H1 (cell line): ENCODE results near the gene ABCC6. TPM values are rescaled to one million over a fixed set of nuclear protein-coding genes. Genes with fewer than 3 reads are reported as not detected.

Experiments
- CTCF ChIA-PET: fragments of 300-600 bp; sonication (Branson Sonifier 250); formaldehyde crosslinking; loops from one replicate; lab custom pipeline; 2021; ENCODE audit not compliant: partially characterized antibody; lab: Charles Lee
- POLR2A ChIA-PET: fragments of 300-600 bp; sonication (Branson Sonifier 250); formaldehyde crosslinking; loops from one replicate; lab custom pipeline; 2021; ENCODE audit warnings: inconsistent platforms; ENCODE audit not compliant: partially characterized antibody; lab: Charles Lee
- DNase-seq, 2 experiments: peaks; one replicate each; pipeline versions ENCODE4 v3.0.0 to v3.0.0-alpha.2; 2010 to 2022; ENCODE audit warnings: low spot score in 2 of 2, low read depth in 1 of 2, mixed read lengths in 1 of 2
- FAIRE-seq: peaks from 2 replicates; lab custom pipeline; 2011; peaks lifted over from hg19 to GRCh38; lab: Jason Lieb, UNC
- H2AFZ ChIP-seq: 2 replicates; pipeline ENCODE4 v1.8.1; 2012; ENCODE audit warnings: low read length, inconsistent platforms
- H2AK5ac ChIP-seq: 2 replicates; pipeline ENCODE4 v1.6.1; 2013; ENCODE audit warnings: low read depth, low read length
- H2BK120ac ChIP-seq: replicated peaks from 2 replicates; pipeline ENCODE3; 2013; ENCODE audit warnings: low read depth, low read length, inconsistent platforms
- H2BK12ac ChIP-seq: 2 replicates; pipeline ENCODE4 v1.6.1; 2013; ENCODE audit warnings: low read depth, low read length
- H2BK15ac ChIP-seq: 2 replicates; pipeline ENCODE4 v1.6.1; 2013; ENCODE audit warnings: low read length
- H2BK20ac ChIP-seq: 2 replicates; pipeline ENCODE4 v1.6.1; 2013; ENCODE audit warnings: low read length
- H2BK5ac ChIP-seq: 2 replicates; pipeline ENCODE4 v1.6.1; 2013; ENCODE audit warnings: low read depth, low read length
- H3K14ac ChIP-seq: 2 replicates; pipeline ENCODE4 v1.6.1; 2013; ENCODE audit warnings: inconsistent platforms; ENCODE audit not compliant: insufficient read length
- H3K18ac ChIP-seq: 2 replicates; pipeline ENCODE4 v1.6.1; 2013; ENCODE audit warnings: low read length; ENCODE audit errors: extremely low read depth
- H3K23ac ChIP-seq: 2 replicates; pipeline ENCODE4 v1.6.1; 2013; ENCODE audit warnings: inconsistent platforms; ENCODE audit not compliant: insufficient read length
- H3K23me2 ChIP-seq: 2 replicates; pipeline ENCODE4 v1.6.1; 2013; ENCODE audit warnings: low read depth, low read length
- H3K27ac ChIP-seq: 2 replicates; pipeline ENCODE4 v1.6.1; 2011; ENCODE audit warnings: low read depth, low read length, inconsistent platforms
- H3K27me3 ChIP-seq, 4 experiments: replicated peaks in 1 of 4; 1 replicate in 1 of 4; 2 replicates in 3 of 4; pipeline versions ENCODE4 v1.6.1 to v1.8.1; 2011 to 2013; ENCODE audit warnings: low read length in 3 of 4, mild to moderate bottlenecking in 3 of 4, inconsistent platforms in 2 of 4, mixed read lengths in 2 of 4, moderate library complexity in 1 of 4; ENCODE audit not compliant: control insufficient read depth in 3 of 4, insufficient read depth in 3 of 4; ENCODE audit errors: extremely low read depth in 1 of 4
- H3K36me3 ChIP-seq, 4 experiments: 2 replicates each; pipeline versions ENCODE4 v1.6.1 to v1.8.1; 2011 to 2013; ENCODE audit warnings: mild to moderate bottlenecking in 4 of 4, low read length in 3 of 4, moderate library complexity in 2 of 4, control low read depth in 1 of 4, inconsistent platforms in 1 of 4; ENCODE audit not compliant: insufficient read depth in 4 of 4, control insufficient read depth in 2 of 4
- H3K4ac ChIP-seq: replicated peaks from 2 replicates; pipeline ENCODE3; 2013; ENCODE audit warnings: low read length, low read depth, mixed read lengths, inconsistent platforms; ENCODE audit not compliant: insufficient read length
- H3K4me1 ChIP-seq, 4 experiments: replicated peaks in 1 of 4; 1 replicate in 1 of 4; 2 replicates in 3 of 4; pipeline versions ENCODE4 v1.6.1 to v1.8.1; 2011 to 2013; ENCODE audit warnings: low read length in 3 of 4, inconsistent platforms in 2 of 4, mixed read lengths in 1 of 4; ENCODE audit not compliant: insufficient read depth in 4 of 4, control insufficient read depth in 3 of 4
- H3K4me2 ChIP-seq, 2 experiments: 2 replicates each; pipeline versions ENCODE4 v1.6.1 to v1.8.1; 2011 to 2013; ENCODE audit warnings: low read depth in 2 of 2, low read length in 2 of 2, control low read depth in 1 of 2, inconsistent platforms in 1 of 2, mild to moderate bottlenecking in 1 of 2; ENCODE audit not compliant: insufficient read depth in 1 of 2
- H3K4me3 ChIP-seq, 4 experiments: fragments of 200-600, 300-600 bp in 1 of 4; sonication (generic), shearing (Covaris generic), sonication (Bioruptor Twin) in 1 of 4; 2 replicates each; pipeline versions ENCODE4 v1.5.1 to v1.8.1; 2011 to 2016; ENCODE audit warnings: low read length in 4 of 4, low read depth in 3 of 4, control low read depth in 2 of 4, inconsistent platforms in 2 of 4, mild to moderate bottlenecking in 2 of 4, mixed read lengths in 1 of 4, moderate library complexity in 1 of 4; ENCODE audit not compliant: insufficient read depth in 2 of 4; ENCODE audit errors: extremely low read depth in 1 of 4
- H3K56ac ChIP-seq: replicated peaks from 2 replicates; pipeline ENCODE3; 2013; ENCODE audit warnings: low read depth, mild to moderate bottlenecking, mixed read lengths, low read length, inconsistent platforms; ENCODE audit not compliant: insufficient read length
- H3K79me1 ChIP-seq: 2 replicates; pipeline ENCODE4 v1.6.1; 2013; ENCODE audit warnings: low read depth, low read length, control low read depth
- H3K79me2 ChIP-seq, 2 experiments: 2 replicates each; pipeline versions ENCODE4 v1.6.1 to v1.8.1; 2012 to 2013; ENCODE audit warnings: low read length in 2 of 2, mild to moderate bottlenecking in 2 of 2, inconsistent platforms in 1 of 2; ENCODE audit not compliant: insufficient read depth in 2 of 2, control insufficient read depth in 1 of 2
- H3K9ac ChIP-seq, 4 experiments: replicated peaks in 1 of 4; 1 replicate in 1 of 4; 2 replicates in 3 of 4; pipeline versions ENCODE4 v1.6.1 to v1.8.1; 2011 to 2013; ENCODE audit warnings: low read depth in 3 of 4, low read length in 3 of 4, control low read depth in 2 of 4, mild to moderate bottlenecking in 2 of 4, moderate library complexity in 2 of 4, inconsistent platforms in 1 of 4; ENCODE audit errors: extremely low read depth in 1 of 4
- H3K9me3 ChIP-seq, 2 experiments: 2 replicates each; pipeline versions ENCODE4 v1.6.1 to v1.8.1; 2012 to 2013; ENCODE audit warnings: mild to moderate bottlenecking in 2 of 2, moderate library complexity in 2 of 2, control low read depth in 1 of 2, inconsistent platforms in 1 of 2, low read depth in 1 of 2, low read length in 1 of 2, mixed read lengths in 1 of 2; ENCODE audit not compliant: insufficient read depth in 2 of 2
- H4K20me1 ChIP-seq, 2 experiments: replicated peaks in 1 of 2; 2 replicates each; pipeline versions ENCODE3 to v1.8.1; 2011 to 2013; ENCODE audit warnings: inconsistent platforms in 2 of 2, low read length in 2 of 2, mild to moderate bottlenecking in 1 of 2; ENCODE audit not compliant: insufficient read depth in 2 of 2, control insufficient read depth in 1 of 2
- H4K5ac ChIP-seq: 2 replicates; pipeline ENCODE4 v1.6.1; 2013; ENCODE audit warnings: low read length, low read depth, mixed read lengths, inconsistent platforms; ENCODE audit not compliant: insufficient read length
- H4K8ac ChIP-seq: 2 replicates; pipeline ENCODE4 v1.8.0; 2013; ENCODE audit warnings: mild to moderate bottlenecking, moderate library complexity, low read length, inconsistent platforms; ENCODE audit not compliant: insufficient read depth; ENCODE audit errors: extremely low read depth
- H4K91ac ChIP-seq: replicated peaks from 2 replicates; pipeline ENCODE3; 2013; ENCODE audit warnings: low read length, mixed read lengths, inconsistent platforms; ENCODE audit not compliant: insufficient read length
- POU5F1 ChIP-seq: IDR thresholded peaks from 2 replicates; pipeline ENCODE4 v1.6.1; 2011; ENCODE audit warnings: low read depth, mild to moderate bottlenecking, low read length, moderate library complexity
- WGBS, 2 experiments: shearing (Covaris generic) in 1 of 2; methylation state at CpG; one replicate each; pipeline versions ENCODE4 v1.1.6 to v1.1.7; 2013 to 2015; ENCODE audit warnings: low lambda C conversion rate in 2 of 2, mixed read lengths in 2 of 2, inconsistent platforms in 1 of 2, low coverage in 1 of 2, missing lambda C conversion rate in 1 of 2; ENCODE audit not compliant: insufficient replicate concordance in 2 of 2, insufficient coverage in 1 of 2, insufficient read length in 1 of 2; ENCODE audit errors: extremely low coverage in 1 of 2, missing lambda C conversion rate in 1 of 2; 5-methylcytosine and 5-hydroxymethylcytosine counted together
- polyA plus RNA-seq, 7 experiments: library from polyadenylated mRNA; depleted of rRNA in 3 of 7; stranded (reverse) in 5 of 7; unstranded in 2 of 7; fragments of >200 nt in 5 of 7; fragments of 200-250 nt in 2 of 7; gene quantifications; 1 replicate in 5 of 7; 2 replicates in 1 of 7; 4 replicates in 1 of 7; pipeline versions ENCODE4 v1.2.1 to v1.2.3, GENCODE V29; 2011 to 2013; ENCODE audit warnings: missing spikeins in 2 of 7, mixed read lengths in 2 of 7
- total RNA-seq: library from RNA; stranded (reverse); fragmentation: NEBNext Ultra II Directional; extraction: Animal tissue kit (Norgen Biotek cat#: 25700); gene quantifications from 2 replicates; pipeline ENCODE4 v1.2.1, GENCODE V29; 2021

The ABCC6 gene
- total and polyA plus RNA-seq, 2 of the 8 experiments (the other 6 are each of a cell fraction or from before 2014, with no cell fraction given): 1.6 to 1.8 TPM

- no peak overlapping the region for H2BK15ac ChIP-seq
- POLR2A ChIA-PET: no interaction called here
- no peak overlapping the region for H3K4me3 ChIP-seq
- no peak overlapping the region for H3K27ac ChIP-seq
- no peak overlapping the region for H3K56ac ChIP-seq
- no peak overlapping the region for H2BK12ac ChIP-seq
- peaks cover 0 to 7% of the 10 kb centered on the region in 2 experiments; a peak in 3 of 4 replicates for H3K9me3 ChIP-seq
- H3K9ac ChIP-seq: no peak overlapping the region
- H4K8ac ChIP-seq: no peak overlapping the region
- H3K27me3 ChIP-seq: no peaks in the 10 kb centered on the region
- H3K14ac ChIP-seq: no peak overlapping the region
- no peak overlapping the region for H3K23ac ChIP-seq
- no peak for TF ChIP-seq POU5F1
- no peaks in the 10 kb centered on the region for H3K4me1 ChIP-seq
- H2AFZ ChIP-seq: no peak overlapping the region
- H2BK120ac ChIP-seq: no peak overlapping the region
- no peak overlapping the region for H2BK20ac ChIP-seq
- H3K4ac ChIP-seq: no peak overlapping the region
- H4K91ac ChIP-seq: no peak overlapping the region
- H3K79me1 ChIP-seq: no peaks in the 10 kb centered on the region
- 78% methylated on average over 10 of the region's 10 CpGs; no CpG with 5 or more reads in 1 of the 2 experiments for WGBS, 2 experiments
- no peak overlapping the region for H3K18ac ChIP-seq
- DNase-seq: no peak
- CTCF ChIA-PET: interaction anchor here (0.6 to 2.7 kb wide), 9 partner anchors 8 to 349 kb away, joined by 3 to 16 read pairs (median 7); no protein-coding TSS in a partner anchor
- no peak overlapping the region for H2BK5ac ChIP-seq
- no peak for FAIRE-seq
- peaks cover 4% of the 10 kb centered on the region in 2 experiments for H4K20me1 ChIP-seq
- no peak overlapping the region for H4K5ac ChIP-seq
- H3K79me2 ChIP-seq: no peaks in the 10 kb centered on the region; a peak in 1 of 4 replicates
- no peak overlapping the region for H3K4me2 ChIP-seq
- H3K23me2 ChIP-seq: no peaks in the 10 kb centered on the region; the same call in 1 of the 2 replicates
- H2AK5ac ChIP-seq: no peak overlapping the region
- peaks cover 14 to 52% (median 37%) of the 10 kb centered on the region in 4 experiments for H3K36me3 ChIP-seq
Observed at GRCh38 chr16:16126896-16127295, 96.4 kb downstream of the ABCC6 start.
